MCF 10A (cell line): ENCODE results near the gene ZNF593. TPM values are rescaled to one million over a fixed set of nuclear protein-coding genes. Genes with fewer than 3 reads are reported as not detected.

Experiments used
- BruUV-seq: library from RNA; stranded (reverse); fragments of 400-500 nt; replicated peaks from 2 replicates; lab custom pipeline; 2021; lab: Mats Ljungman, UMichigan
- CTCF ChIA-PET: fragments of 300-600 bp; sonication (Branson Sonifier 250); formaldehyde crosslinking; extraction: SDS; loops from one replicate; lab custom pipeline; 2021; ENCODE audit warnings: antibody characterized with exemption, inconsistent platforms; lab: Yijun Ruan, JAX
- POLR2A ChIA-PET: fragments of 300-600, 350-650 bp; sonication (Branson Sonifier 250); formaldehyde crosslinking; extraction: SDS; loops from one replicate; lab custom pipeline; 2020; ENCODE audit warnings: antibody characterized with exemption, inconsistent platforms; lab: Yijun Ruan, JAX
- DNase-seq: peaks from one replicate; pipeline ENCODE4 v3.0.0-alpha.2; 2018; ENCODE audit not compliant: unreplicated experiment
- H3K27ac Mint-ChIP-seq: one replicate; pipeline ENCODE4 v1.8.0; 2022; ENCODE audit warnings: mild to moderate bottlenecking, low read depth, mixed read lengths; ENCODE audit not compliant: unreplicated experiment
- H3K27me3 Mint-ChIP-seq: one replicate; pipeline ENCODE4 v1.8.0; 2022; ENCODE audit warnings: mixed read lengths; ENCODE audit not compliant: insufficient read depth, unreplicated experiment
- H3K36me3 Mint-ChIP-seq: one replicate; pipeline ENCODE4 v1.8.0; 2022; ENCODE audit warnings: mild to moderate bottlenecking, moderate library complexity, mixed read lengths; ENCODE audit not compliant: insufficient read depth, unreplicated experiment
- H3K4me1 Mint-ChIP-seq: one replicate; pipeline ENCODE4 v1.8.0; 2022; ENCODE audit warnings: mixed read lengths; ENCODE audit not compliant: insufficient read depth, unreplicated experiment
- H3K4me3 Mint-ChIP-seq: one replicate; pipeline ENCODE4 v1.8.0; 2022; ENCODE audit warnings: mild to moderate bottlenecking, moderate library complexity, mixed read lengths; ENCODE audit not compliant: unreplicated experiment
- H3K9me3 Mint-ChIP-seq: one replicate; pipeline ENCODE4 v1.8.0; 2022; ENCODE audit warnings: mixed read lengths; ENCODE audit not compliant: unreplicated experiment
- CTCF ChIP-seq: fragments of 200-600 bp; IDR thresholded peaks from one replicate; pipeline ENCODE4 v1.8.0; 2022; ENCODE audit warnings: antibody characterized with exemption, mild to moderate bottlenecking; ENCODE audit not compliant: unreplicated experiment
- intact Hi-C: fragments of 100-400 bp; cut with micrococcal nuclease; formaldehyde crosslinking; loops from 2 replicates; pipeline ENCODE4 v1.14.1; 2022
- total RNA-seq: library from RNA; stranded (reverse); gene quantifications from 2 replicates; pipeline ENCODE4 v1.2.3, GENCODE V29; 2022

ZNF593 gene
- total RNA-seq, 1 experiment from 2014 or later = 82.6 TPM

GRCh38 chr1:26124418-26125331 is 45.0 kb upstream of the ZNF593 start:
- H3K9me3 Mint-ChIP-seq = no peaks in the 10 kb centered on the region
- CTCF ChIA-PET = interaction anchor here (0.6 to 5.3 kb wide), 6 partner anchors 17 to 229 kb away, joined by 3 to 39 read pairs (median 3); partner anchors contain the start of gene C1orf232
- BruUV-seq = no TSS peak
- no peak for DNase-seq
- H3K4me3 Mint-ChIP-seq = peak overlapping the region; percentile 31
- H3K27me3 Mint-ChIP-seq = no peaks in the 10 kb centered on the region
- TF ChIP-seq CTCF = no peak
- H3K4me1 Mint-ChIP-seq = peaks cover 22% of the 10 kb centered on the region
- intact Hi-C loops = no loop called here
- POLR2A ChIA-PET = interaction anchor here (0.8 to 9.0 kb wide), 8 partner anchors 13 to 253 kb away, joined by 3 to 190 read pairs (median 4); partner anchors contain the start of genes CEP85, CNKSR1, PDIK1L and ZNF593
- H3K36me3 Mint-ChIP-seq = no peaks in the 10 kb centered on the region
- peak overlapping the region; percentile 77 for H3K27ac Mint-ChIP-seq

GRCh38 chr1:26125382-26125781 is 44.3 kb upstream of the ZNF593 start:
- H3K27ac Mint-ChIP-seq = peak overlapping the region; percentile 77
- intact Hi-C loops = no loop called here
- POLR2A ChIA-PET = interaction anchor here (0.8 to 9.0 kb wide), 8 partner anchors 7 to 113 kb away, joined by 3 to 190 read pairs (median 4); partner anchors contain the start of genes CEP85, PDIK1L and ZNF593

GRCh38 chr1:26125946-26126320 is 43.8 kb upstream of the ZNF593 start:
- CTCF ChIA-PET = interaction anchor here (0.6 to 3.6 kb wide), 4 partner anchors 18 to 154 kb away, joined by 3 to 27 read pairs (median 4); partner anchors contain the start of gene SH3BGRL3
- intact Hi-C loops = no loop called here
- Mint-ChIP-seq H3K36me3 (no peaks in the 10 kb centered on the region), H3K4me3 (no peak overlapping the region), H3K27me3 (no peaks in the 10 kb centered on the region), H3K4me1 (peaks cover 22% of the 10 kb centered on the region), H3K9me3 (no peaks in the 10 kb centered on the region), H3K27ac (peak overlapping the region; percentile 84)
- TF ChIP-seq CTCF = no peak
- TSS peak; percentile 96 for BruUV-seq
- POLR2A ChIA-PET = interaction anchor here (0.8 to 9.0 kb wide), 9 partner anchors 8 to 112 kb away, joined by 3 to 190 read pairs (median 5); partner anchors contain the start of genes CEP85, PDIK1L and ZNF593
- no peak for DNase-seq

More at GRCh38 chr1:26125382-26125781, 44.3 kb upstream of the ZNF593 start:
- no peaks in the 10 kb centered on the region for H3K27me3 Mint-ChIP-seq
- CTCF ChIA-PET = interaction anchor here (0.6 to 5.3 kb wide), 3 partner anchors 17 to 42 kb away, joined by 3 to 39 read pairs (median 3); no protein-coding TSS in a partner anchor
- BruUV-seq = no TSS peak
- TF ChIP-seq CTCF = no peak
- peaks cover 22% of the 10 kb centered on the region for H3K4me1 Mint-ChIP-seq
- no peak overlapping the region for H3K4me3 Mint-ChIP-seq
- no peaks in the 10 kb centered on the region for H3K9me3 Mint-ChIP-seq
- H3K36me3 Mint-ChIP-seq = no peaks in the 10 kb centered on the region
- DNase-seq = no peak
